Astrocyte (in vitro differentiated cells and primary cell): Measurements from ENCODE around the gene DUS2. TPM values are rescaled to one million over a fixed set of nuclear protein-coding genes. Genes with fewer than 3 reads are reported as not detected.

Experiments
- DNase-seq: peaks from one replicate; pipeline ENCODE4 v3.0.0-alpha.2; 2010; ENCODE audit warnings: low read depth
- FAIRE-seq: peaks from 2 replicates; lab custom pipeline; 2011; peaks lifted over from hg19 to GRCh38; lab: Jason Lieb, UNC
- H2AFZ ChIP-seq: 2 replicates; pipeline ENCODE4 v1.6.0; 2012; ENCODE audit warnings: low read depth, low read length, inconsistent platforms
- H3K27ac ChIP-seq: 2 replicates; pipeline ENCODE4 v1.5.1; 2011; ENCODE audit warnings: low read depth, low read length, inconsistent platforms
- H3K27me3 ChIP-seq: 2 replicates; pipeline ENCODE4 v1.6.0; 2011; ENCODE audit warnings: low read length, inconsistent platforms; ENCODE audit not compliant: insufficient read depth
- H3K36me3 ChIP-seq: 2 replicates; pipeline ENCODE4 v1.5.1; 2011; ENCODE audit warnings: low read length, inconsistent platforms; ENCODE audit not compliant: insufficient read depth
- H3K4me1 ChIP-seq: 2 replicates; pipeline ENCODE4 v1.5.1; 2011; ENCODE audit warnings: low read length, inconsistent platforms; ENCODE audit not compliant: insufficient read depth
- H3K4me2 ChIP-seq: 2 replicates; pipeline ENCODE4 v1.6.0; 2012; ENCODE audit warnings: low read length, inconsistent platforms
- H3K4me3 ChIP-seq: 2 replicates; pipeline ENCODE4 v1.5.1; 2011; ENCODE audit warnings: low read depth, mild to moderate bottlenecking, low read length, inconsistent platforms; ENCODE audit not compliant: insufficient read depth
- H3K79me2 ChIP-seq: 2 replicates; pipeline ENCODE4 v1.6.0; 2012; ENCODE audit warnings: mild to moderate bottlenecking, low read length, inconsistent platforms; ENCODE audit not compliant: insufficient read depth
- H3K9ac ChIP-seq: 2 replicates; pipeline ENCODE4 v1.6.0; 2012; ENCODE audit warnings: mild to moderate bottlenecking, low read length, inconsistent platforms
- H3K9me3 ChIP-seq: 2 replicates; pipeline ENCODE4 v1.5.1; 2012; ENCODE audit warnings: low read depth, mild to moderate bottlenecking, low read length, inconsistent platforms; ENCODE audit not compliant: insufficient read depth
- H4K20me1 ChIP-seq: 2 replicates; pipeline ENCODE4 v1.6.0; 2012; ENCODE audit warnings: low read length, inconsistent platforms; ENCODE audit not compliant: insufficient read depth
- H3K27ac Mint-ChIP-seq: one replicate; pipeline ENCODE4 v1.8.0; 2021; ENCODE audit warnings: mild to moderate bottlenecking, mixed read lengths; ENCODE audit not compliant: unreplicated experiment
- H3K27me3 Mint-ChIP-seq: one replicate; pipeline ENCODE4 v1.8.0; 2021; ENCODE audit warnings: low read depth, mixed read lengths; ENCODE audit not compliant: unreplicated experiment
- H3K36me3 Mint-ChIP-seq: one replicate; pipeline ENCODE4 v1.8.0; 2021; ENCODE audit warnings: low read depth, mixed read lengths; ENCODE audit not compliant: unreplicated experiment
- H3K4me1 Mint-ChIP-seq: one replicate; pipeline ENCODE4 v1.8.0; 2021; ENCODE audit warnings: low read depth, mixed read lengths; ENCODE audit not compliant: unreplicated experiment
- H3K4me3 Mint-ChIP-seq: one replicate; pipeline ENCODE4 v1.8.0; 2021; ENCODE audit warnings: mild to moderate bottlenecking, moderate library complexity, mixed read lengths; ENCODE audit not compliant: unreplicated experiment
- H3K9me3 Mint-ChIP-seq: one replicate; pipeline ENCODE4 v1.8.0; 2021; ENCODE audit warnings: mild to moderate bottlenecking, mixed read lengths; ENCODE audit not compliant: unreplicated experiment
- CTCF ChIP-seq: IDR thresholded peaks from 2 replicates; pipeline ENCODE4 v1.5.1; 2011; ENCODE audit warnings: low read depth, mild to moderate bottlenecking, inconsistent platforms, low read length, moderate library complexity; ENCODE audit not compliant: insufficient read depth
- EZH2 ChIP-seq: IDR thresholded peaks from 2 replicates; pipeline ENCODE4 v1.6.1; 2012; ENCODE audit warnings: mild to moderate bottlenecking, low read length, inconsistent platforms; ENCODE audit not compliant: insufficient read depth
- total RNA-seq: library from RNA; stranded (reverse); gene quantifications from 2 replicates; pipeline ENCODE4 v1.2.1, GENCODE V29; 2021

DUS2 gene
- total RNA-seq, 1 donor from 2014 or later = 14.9 TPM

- H3K4me3 Mint-ChIP-seq = no peak overlapping the region
- H3K27ac Mint-ChIP-seq = no peak overlapping the region
- H3K9me3 Mint-ChIP-seq = no peaks in the 10 kb centered on the region
These were observed 65.3 kb downstream of the DUS2 start for GRCh38 chr16:68088130-68088972.

GRCh38 chr16:68089067-68089466, 66.0 kb downstream of the DUS2 start:
- FAIRE-seq (no peak), DNase-seq (no peak)
- TF ChIP-seq CTCF (no peak), EZH2 (no peak)
- no peak overlapping the region for H2AFZ ChIP-seq
- no peaks in the 10 kb centered on the region for H3K9me3 ChIP-seq
- peaks cover 20% of the 10 kb centered on the region for H3K4me1 ChIP-seq
- no peak overlapping the region for H3K4me3 Mint-ChIP-seq
- H3K79me2 ChIP-seq = peaks cover 81% of the 10 kb centered on the region
- no peak overlapping the region for H3K4me3 ChIP-seq
- no peak overlapping the region for H3K9ac ChIP-seq
- H3K36me3 Mint-ChIP-seq = no peaks in the 10 kb centered on the region
- H3K27me3 Mint-ChIP-seq = no peaks in the 10 kb centered on the region
- H3K27me3 ChIP-seq = no peaks in the 10 kb centered on the region
- H3K36me3 ChIP-seq = no peaks in the 10 kb centered on the region
- H3K9me3 Mint-ChIP-seq = no peaks in the 10 kb centered on the region
- no peak overlapping the region for H3K4me2 ChIP-seq
- peaks cover 39% of the 10 kb centered on the region for H4K20me1 ChIP-seq
- no peak overlapping the region for H3K27ac Mint-ChIP-seq
- peaks cover 24% of the 10 kb centered on the region for H3K4me1 Mint-ChIP-seq
- H3K27ac ChIP-seq = no peak overlapping the region

More at GRCh38 chr16:68088130-68088972, 65.3 kb downstream of the DUS2 start:
- H3K4me1 Mint-ChIP-seq = peaks cover 27% of the 10 kb centered on the region
- FAIRE-seq (no peak), DNase-seq (no peak)
- Histone ChIP-seq H3K4me1 (peaks cover 19% of the 10 kb centered on the region), H4K20me1 (peaks cover 32% of the 10 kb centered on the region), H3K79me2 (peaks cover 73% of the 10 kb centered on the region), H3K9me3 (no peaks in the 10 kb centered on the region), H3K4me3 (no peak overlapping the region), H3K4me2 (no peak overlapping the region), H2AFZ (no peak overlapping the region), H3K27me3 (no peaks in the 10 kb centered on the region), H3K27ac (no peak overlapping the region), H3K9ac (no peak overlapping the region), H3K36me3 (no peaks in the 10 kb centered on the region)
- TF ChIP-seq EZH2 (no peak), CTCF (no peak)
- H3K27me3 Mint-ChIP-seq = no peaks in the 10 kb centered on the region
- no peaks in the 10 kb centered on the region for H3K36me3 Mint-ChIP-seq

- Mint-ChIP-seq H3K4me3 (no peak overlapping the region), H3K36me3 (no peaks in the 10 kb centered on the region), H3K9me3 (no peaks in the 10 kb centered on the region), H3K27me3 (no peaks in the 10 kb centered on the region), H3K4me1 (peaks cover 31% of the 10 kb centered on the region), H3K27ac (no peak overlapping the region)
- no peak for TF ChIP-seq EZH2
- no peak for TF ChIP-seq CTCF
- FAIRE-seq (no peak), DNase-seq (no peak)
- Histone ChIP-seq H3K4me3 (no peak overlapping the region), H2AFZ (no peak overlapping the region), H3K9me3 (no peaks in the 10 kb centered on the region), H3K36me3 (no peaks in the 10 kb centered on the region), H3K9ac (no peak overlapping the region), H3K27me3 (no peaks in the 10 kb centered on the region), H3K4me1 (peaks cover 13% of the 10 kb centered on the region), H3K79me2 (peaks cover 91% of the 10 kb centered on the region), H4K20me1 (peaks cover 48% of the 10 kb centered on the region), H3K27ac (no peak overlapping the region), H3K4me2 (no peak overlapping the region)
These were observed 67.0 kb downstream of the DUS2 start for GRCh38 chr16:68090130-68090529.
